GM19328 (cell line): ENCODE data around the gene C17orf107.

Experiments
- ATAC-seq: cut with Tn5 transposase; IDR thresholded peaks from one replicate; pipeline ENCODE4 v1.9.1; 2021; ENCODE audit warnings: mild to moderate bottlenecking, moderate library complexity; ENCODE audit not compliant: unreplicated experiment

C17orf107 gene

DNA sequence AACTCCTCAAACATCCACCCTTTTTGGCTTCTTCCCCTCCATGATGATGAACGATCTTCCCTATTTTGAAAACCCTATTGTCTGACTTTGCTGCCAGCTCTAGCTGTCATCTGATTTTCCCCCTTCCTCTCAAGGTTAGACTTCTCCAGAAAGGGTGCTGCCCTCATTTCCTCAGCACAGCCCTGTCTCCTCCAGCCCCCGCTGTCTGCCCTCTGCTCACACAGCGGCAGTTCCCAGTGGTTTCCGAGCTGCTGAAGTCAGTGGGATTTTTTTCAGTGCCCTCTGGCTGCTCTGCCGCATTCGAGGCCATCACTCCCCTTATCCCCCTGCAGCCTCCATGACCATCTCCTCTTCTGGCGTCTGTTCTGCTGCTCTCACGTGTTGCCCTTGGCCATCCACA, 26.6 kb upstream of the C17orf107 start:
- no peak for ATAC-seq

DNA sequence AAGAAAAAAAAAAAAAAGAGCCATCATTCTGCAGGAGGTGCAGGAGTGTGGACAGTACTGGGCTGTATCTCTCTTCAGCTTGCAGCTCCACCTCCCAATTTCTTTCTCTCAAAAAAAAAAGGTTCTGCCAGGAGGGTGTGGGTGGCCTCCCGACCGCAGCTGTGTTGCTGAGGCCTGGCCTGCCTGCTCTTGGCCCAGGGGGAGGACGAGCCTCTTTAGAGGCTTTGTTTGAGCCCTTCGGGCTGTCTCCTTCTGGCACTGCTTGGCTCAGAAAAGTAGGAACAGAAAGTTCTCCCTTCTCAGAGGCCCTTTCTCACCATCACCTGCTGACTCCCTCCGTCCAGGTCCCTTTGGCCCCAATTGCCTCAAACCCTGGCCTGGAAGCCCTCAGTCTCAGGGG, 22.2 kb upstream of the C17orf107 start:
- ATAC-seq, result no peak

DNA sequence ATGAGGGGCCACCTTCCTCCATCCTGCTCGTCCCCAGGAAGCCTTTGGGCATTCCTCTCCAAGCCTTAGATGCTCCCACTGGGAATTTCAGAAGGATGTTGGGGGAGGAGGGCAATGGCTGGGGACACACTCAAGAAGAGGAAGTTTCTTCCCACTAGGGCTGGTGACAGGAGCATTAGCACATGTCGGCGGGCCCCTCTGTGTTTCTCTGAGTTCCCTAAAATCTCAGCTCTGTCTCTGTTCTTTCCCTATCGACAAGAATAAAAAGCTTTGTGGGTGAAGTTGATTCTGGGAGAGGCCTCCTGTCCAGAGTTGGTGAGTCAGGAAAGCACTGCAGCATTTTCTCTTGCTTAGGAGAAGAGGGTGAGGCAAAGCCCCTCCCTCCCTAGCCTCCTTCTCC, 19.7 kb upstream of the C17orf107 start:
- no peak for ATAC-seq

DNA sequence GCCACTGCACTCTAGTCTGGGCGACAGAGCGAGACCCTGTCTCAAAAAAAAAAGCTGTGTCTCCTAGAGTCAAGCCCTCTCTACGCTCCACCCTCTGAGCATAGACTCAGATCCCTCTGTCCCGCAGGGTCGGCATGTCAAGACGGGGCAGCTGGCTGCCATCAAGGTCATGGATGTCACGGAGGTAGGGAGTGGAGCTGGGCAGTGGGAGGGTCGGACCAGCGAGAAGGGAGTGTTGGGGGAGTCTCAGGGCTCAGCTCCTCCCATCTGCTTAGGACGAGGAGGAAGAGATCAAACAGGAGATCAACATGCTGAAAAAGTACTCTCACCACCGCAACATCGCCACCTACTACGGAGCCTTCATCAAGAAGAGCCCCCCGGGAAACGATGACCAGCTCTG, 18.5 kb upstream of the C17orf107 start:
- no peak for ATAC-seq

DNA sequence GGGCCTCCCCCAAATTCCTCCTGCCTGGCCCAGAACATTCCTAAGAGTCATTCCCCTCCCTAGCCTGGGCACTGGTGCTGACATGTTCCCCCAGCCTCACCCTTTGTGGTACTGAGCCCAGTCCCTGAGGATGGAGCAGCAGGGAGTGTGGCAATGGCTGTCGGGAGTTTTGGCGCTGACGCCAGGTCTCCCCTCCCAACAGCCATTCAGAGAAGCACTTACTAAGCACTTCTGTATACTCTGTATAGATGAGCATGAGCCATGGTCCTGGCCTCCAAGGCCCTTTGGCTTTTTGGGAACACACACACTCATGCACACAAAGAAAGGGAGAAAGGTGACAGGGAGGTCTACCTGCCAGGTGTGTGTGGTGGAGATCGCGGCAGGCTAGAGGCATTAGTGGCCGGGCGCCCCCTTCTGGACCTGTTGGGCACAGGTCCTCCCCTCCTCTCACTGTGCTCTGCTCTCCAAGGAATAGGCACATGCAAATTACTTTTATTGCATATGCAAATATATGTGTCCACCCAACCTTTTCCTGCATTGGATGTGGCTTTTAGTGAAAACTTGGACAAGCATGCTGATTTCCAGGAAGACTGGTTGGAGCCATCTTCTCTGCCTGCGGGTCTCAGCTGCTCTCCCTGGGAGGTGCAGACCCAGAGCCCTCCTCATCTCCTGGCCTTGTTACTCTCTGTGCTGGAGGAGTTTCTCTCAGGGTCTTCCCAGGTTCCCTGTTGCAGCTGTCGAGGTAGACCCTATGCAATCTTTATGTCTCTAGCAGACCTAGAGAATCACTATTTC, 17.4 kb upstream of the C17orf107 start:
- ATAC-seq, result no peak

DNA sequence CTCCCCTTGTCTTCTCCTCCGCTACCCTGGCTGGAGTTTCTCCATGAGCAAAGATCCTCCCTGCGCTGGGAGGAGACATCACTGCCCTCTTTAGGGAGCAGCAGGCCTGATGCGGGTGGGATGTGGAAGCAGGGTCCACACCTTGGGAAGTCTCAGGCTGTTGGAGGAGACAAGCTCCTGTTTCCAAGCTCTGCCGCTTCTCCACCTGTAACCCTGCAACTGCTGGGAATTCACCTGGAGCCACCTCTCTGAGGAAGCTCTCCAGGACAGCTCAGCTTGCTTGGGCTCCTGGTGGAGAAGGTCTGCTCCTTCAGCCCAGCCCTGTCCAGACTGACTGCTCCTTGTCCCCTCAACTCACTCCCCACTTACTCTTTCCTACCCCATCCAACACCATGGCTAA, 14.8 kb upstream of the C17orf107 start:
- no peak for ATAC-seq

DNA sequence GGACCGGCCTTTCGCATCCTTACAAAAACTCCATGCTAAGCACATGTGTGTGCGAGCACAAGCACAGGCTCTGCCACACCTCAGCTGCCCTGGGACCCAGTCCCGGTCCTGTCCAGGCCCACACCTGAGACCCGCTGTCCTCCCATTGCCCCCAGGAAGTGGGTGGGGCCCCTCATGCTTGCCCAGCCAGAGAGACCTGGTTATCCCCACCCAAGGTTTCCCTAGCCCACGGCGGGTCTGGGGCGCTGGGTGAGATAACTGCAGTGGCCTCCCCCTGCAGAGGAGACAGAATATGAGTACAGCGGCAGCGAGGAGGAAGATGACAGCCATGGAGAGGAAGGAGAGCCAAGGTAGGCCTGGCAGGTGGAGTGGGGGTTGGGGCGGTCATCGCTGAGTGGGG, 12.5 kb upstream of the C17orf107 start:
- no peak for ATAC-seq

DNA sequence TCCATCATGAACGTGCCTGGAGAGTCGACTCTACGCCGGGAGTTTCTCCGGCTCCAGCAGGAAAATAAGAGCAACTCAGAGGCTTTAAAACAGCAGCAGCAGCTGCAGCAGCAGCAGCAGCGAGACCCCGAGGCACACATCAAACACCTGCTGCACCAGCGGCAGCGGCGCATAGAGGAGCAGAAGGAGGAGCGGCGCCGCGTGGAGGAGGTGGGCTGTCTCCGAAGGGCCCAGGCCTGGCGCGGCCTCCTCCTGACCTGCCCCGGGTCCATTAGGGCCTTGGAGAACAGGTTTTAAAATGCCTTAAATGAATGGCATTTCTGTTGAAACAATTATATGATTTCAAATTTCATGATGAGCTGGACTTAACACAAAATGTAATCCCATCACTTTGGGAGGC, 11.8 kb upstream of the C17orf107 start:
- ATAC-seq, result no peak

DNA sequence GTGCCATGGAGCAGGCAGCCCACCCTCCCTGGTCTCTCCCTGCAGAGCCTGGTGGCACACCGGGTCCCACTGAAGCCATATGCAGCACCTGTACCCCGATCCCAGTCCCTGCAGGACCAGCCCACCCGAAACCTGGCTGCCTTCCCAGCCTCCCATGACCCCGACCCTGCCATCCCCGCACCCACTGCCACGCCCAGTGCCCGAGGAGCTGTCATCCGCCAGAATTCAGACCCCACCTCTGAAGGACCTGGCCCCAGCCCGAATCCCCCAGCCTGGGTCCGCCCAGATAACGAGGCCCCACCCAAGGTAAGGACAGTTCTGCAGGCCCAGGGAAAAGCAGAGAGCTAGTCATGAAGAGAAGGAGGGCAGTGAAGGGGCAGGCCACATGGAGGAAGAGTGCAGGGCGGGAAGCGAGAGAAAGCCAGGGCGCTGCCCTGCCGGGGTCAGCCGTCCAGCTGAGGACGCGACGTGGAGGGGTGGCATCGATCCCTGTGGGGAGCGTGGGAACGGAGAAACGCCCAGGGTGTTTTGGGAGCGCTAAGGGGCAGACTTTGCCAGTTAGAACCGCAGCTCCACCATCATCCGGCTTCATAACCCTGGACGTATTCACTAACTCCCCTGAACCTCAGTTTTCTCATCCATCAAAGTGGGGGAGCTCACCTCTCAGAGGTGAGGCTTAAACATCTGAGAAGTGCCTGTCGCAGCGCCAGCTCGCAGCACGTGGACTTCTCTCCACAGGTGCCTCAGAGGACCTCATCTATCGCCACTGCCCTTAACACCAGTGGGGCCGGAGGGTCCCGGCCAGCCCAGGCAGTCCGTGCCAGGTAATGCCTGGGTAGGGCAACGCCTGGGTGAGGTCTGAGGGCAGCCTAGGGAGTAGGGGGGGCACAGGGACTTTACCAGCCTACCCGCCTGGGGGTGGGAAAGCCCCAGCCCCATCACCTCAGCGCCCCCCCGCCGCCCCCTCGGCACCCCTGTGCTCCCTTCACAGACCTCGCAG, 7.6 kb upstream of the C17orf107 start:
- no peak for ATAC-seq

DNA sequence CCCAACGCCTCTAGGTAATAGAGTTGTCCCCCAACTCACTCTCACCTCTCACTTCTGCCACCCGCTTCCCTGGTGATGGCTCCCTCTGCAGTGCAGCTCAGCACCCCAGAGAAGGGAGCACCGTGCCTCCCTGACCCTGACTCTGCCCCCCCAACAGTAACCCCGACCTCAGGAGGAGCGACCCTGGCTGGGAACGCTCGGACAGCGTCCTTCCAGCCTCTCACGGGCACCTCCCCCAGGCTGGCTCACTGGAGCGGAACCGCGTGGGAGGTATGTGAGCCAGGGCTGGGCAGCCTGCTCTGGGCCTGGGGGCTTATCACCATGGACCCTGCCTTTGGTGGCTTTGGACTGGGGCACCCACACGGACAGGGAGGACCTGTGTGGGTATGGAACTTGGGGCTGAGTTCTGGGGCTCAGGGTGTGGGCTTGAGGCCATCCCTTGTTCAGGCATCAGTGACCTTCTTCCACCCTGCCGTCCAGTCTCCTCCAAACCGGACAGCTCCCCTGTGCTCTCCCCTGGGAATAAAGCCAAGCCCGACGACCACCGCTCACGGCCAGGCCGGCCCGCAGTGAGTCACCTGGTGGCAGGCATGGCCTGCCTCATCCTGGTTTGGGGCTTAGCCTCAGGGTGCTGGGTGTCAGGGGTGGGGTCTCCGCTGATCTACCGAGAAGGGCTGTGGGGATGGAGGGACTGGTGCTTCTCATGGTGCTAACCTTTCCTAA, 6.7 kb upstream of the C17orf107 start:
- ATAC-seq, result no peak

DNA sequence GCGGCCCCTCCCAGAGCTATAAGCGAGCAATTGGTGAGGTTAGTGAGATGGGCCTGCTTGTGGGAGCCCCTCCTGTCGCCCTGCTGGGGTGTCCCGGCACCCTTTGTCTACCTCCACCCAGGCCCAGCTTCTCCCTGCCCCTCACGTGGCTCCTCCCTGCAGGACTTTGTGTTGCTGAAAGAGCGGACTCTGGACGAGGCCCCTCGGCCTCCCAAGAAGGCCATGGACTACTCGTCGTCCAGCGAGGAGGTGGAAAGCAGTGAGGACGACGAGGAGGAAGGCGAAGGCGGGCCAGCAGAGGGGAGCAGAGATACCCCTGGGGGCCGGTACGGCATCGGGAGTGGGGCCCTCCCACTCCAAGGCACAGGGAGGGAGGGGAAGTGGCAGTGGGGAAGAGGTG, 6.1 kb upstream of the C17orf107 start:
- ATAC-seq, result no peak

DNA sequence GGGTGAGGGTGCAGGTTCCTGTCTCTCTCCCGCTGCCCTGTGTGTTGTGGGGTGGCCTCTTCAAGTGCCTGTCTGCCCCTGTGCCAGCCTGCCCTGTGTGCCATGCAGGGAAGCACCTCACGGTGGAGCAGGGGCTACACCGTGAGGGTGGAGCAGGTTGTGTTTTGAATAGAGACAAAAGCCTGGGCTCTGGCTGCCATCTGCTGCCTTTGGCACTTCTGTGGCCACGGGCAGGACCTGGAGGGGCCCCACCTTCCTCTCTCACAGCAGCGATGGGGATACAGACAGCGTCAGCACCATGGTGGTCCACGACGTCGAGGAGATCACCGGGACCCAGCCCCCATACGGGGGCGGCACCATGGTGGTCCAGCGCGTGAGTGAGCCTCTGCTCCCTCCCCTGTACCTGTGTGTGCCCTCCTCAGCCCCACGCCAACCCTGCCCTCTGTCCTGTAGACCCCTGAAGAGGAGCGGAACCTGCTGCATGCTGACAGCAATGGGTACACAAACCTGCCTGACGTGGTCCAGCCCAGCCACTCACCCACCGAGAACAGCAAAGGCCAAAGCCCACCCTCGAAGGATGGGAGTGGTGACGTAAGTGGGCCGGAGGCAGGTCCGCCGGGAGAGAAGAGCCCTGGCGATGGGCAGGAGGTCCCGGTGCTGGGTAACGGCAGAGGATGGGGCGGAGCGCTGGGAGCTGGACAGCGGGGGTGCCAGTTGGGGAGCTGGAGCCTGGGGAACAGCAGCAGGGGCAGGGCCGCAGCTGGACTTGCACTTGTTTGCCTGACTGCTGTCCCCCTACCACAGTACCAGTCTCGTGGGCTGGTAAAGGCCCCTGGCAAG, 5.4 kb upstream of the C17orf107 start:
- ATAC-seq, result no peak

DNA sequence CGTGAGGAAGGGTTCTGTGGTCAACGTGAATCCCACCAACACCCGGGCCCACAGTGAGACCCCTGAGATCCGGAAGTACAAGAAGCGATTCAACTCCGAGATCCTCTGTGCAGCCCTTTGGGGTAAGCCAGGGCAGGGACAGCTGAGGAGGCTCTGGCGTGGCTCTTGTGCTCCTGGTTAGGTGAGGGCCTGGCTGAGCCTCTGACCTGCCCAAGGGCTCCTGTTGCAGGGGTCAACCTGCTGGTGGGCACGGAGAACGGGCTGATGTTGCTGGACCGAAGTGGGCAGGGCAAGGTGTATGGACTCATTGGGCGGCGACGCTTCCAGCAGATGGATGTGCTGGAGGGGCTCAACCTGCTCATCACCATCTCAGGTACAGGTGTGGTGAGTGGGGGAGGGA, 4.2 kb upstream of the C17orf107 start:
- ATAC-seq, result no peak

DNA sequence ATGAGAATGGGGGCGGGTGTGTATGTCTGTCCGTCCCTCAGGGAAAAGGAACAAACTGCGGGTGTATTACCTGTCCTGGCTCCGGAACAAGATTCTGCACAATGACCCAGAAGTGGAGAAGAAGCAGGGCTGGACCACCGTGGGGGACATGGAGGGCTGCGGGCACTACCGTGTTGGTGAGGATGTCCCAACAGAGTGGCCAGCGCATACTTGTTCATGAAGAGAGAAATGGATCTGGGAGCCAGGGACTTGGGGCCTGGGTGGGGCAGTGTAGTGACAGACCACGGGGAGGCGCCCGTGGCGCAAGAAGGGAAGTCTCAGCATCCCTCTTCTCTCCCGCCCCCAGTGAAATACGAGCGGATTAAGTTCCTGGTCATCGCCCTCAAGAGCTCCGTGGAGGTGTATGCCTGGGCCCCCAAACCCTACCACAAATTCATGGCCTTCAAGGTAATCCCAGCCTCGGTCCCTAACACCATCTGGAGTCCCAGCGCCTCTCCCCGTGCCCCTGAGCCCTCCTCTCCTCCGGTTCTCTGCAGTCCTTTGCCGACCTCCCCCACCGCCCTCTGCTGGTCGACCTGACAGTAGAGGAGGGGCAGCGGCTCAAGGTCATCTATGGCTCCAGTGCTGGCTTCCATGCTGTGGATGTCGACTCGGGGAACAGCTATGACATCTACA, 3.5 kb upstream of the C17orf107 start:
- no peak for ATAC-seq

DNA sequence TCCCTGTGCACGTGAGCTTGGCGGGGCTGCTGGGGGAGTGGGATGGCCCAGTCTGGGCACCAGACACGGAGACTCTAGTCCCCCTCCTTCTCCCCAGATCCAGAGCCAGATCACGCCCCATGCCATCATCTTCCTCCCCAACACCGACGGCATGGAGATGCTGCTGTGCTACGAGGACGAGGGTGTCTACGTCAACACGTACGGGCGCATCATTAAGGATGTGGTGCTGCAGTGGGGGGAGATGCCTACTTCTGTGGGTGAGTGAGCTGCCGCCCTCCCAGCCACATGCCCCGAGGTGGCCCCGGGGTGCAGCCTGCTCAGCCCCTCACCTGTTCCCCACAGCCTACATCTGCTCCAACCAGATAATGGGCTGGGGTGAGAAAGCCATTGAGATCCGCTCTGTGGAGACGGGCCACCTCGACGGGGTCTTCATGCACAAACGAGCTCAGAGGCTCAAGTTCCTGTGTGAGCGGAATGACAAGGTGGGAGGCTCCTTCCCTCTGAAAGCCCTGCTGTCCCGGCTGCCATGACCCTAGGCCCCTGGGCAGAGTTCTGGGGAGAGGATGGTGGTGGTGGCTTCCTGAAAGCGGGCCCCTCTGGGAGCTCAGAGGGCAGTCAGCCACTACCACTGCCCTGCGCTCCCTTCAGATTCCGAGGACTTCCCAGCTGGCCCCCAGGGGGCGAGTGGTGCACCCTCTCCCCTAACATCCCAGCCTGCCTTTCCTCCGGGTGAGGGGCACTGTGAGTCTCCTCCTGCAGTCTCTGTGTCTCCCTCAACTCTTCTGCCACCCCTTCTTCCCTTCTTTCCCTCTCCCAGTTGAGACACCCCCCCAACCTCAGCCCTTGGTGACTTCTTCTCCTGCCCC, 2.8 kb upstream of the C17orf107 start:
- no peak for ATAC-seq

DNA sequence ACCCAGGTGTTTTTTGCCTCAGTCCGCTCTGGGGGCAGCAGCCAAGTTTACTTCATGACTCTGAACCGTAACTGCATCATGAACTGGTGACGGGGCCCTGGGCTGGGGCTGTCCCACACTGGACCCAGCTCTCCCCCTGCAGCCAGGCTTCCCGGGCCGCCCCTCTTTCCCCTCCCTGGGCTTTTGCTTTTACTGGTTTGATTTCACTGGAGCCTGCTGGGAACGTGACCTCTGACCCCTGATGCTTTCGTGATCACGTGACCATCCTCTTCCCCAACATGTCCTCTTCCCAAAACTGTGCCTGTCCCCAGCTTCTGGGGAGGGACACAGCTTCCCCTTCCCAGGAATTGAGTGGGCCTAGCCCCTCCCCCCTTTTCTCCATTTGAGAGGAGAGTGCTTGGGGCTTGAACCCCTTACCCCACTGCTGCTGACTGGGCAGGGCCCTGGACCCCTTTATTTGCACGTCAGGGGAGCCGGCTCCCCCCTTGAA, 2.1 kb upstream of the C17orf107 start:
- ATAC-seq, result no peak

DNA sequence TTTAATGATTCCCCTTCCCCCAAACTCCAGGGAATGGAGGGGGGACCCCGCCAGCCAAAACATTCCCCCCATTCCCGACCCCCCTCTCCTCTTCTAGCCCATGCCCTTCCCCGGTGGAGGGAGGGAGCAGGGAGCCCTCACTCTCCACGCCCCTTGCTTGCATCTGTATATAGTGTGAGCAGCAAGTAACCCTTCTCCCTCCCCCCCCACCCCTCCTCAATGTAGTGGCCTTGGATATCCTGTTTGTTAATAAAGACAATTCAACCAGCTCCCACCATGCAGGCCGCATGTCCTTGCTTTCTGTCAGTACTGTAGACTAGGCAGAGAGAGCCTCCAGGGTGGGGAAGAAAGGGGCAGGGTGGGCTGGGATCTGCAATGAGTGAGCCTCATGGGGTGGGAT, 1.6 kb upstream of the C17orf107 start:
- no peak for ATAC-seq

DNA sequence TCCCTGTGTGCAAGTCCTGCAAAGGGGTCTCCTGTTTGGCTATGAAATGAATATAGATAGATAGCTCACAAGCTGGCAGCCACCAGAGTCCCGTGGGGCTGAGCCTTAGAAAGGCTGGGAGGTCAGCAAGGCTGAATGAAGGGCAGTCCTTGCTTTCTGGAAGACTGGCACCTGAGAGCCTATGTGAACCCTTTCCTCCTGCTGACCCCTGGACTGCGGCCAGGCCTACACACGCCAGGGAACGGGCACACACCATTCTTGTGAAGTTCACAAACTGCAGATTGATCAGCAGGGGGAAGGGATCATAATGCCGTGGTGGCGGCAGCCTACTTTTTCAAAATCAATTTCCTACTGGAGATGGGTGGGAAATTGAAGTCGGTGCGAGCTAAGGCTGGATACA, 985 bp upstream of the C17orf107 start:
- ATAC-seq, result no peak

DNA sequence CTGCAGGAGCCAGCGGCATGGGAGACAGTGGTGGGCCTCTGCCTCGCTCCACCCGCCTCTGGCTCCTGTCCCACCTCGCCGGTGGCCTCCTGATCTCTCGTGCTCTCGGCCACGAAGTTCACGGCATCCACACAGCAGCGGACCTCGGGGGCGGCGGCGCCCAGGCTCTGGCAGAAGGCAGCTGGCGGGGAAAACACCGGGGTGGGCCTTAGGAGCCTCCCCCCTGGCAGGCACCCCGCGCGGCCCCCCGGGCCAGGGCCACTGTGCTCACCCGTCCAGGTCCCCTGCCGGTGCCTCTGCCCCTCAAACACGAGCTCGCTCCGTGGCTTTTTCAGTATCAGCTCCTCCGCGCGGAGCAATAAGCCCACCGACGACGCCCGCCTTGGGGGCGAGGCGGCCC, 409 bp upstream of the C17orf107 start:
- ATAC-seq, result no peak
